Spleen (tissue), 7 donors: ENCODE measurements around the gene SKIC2.

Experiments
- POLR2AphosphoS5 ChIP-seq, 3 donors: sonication (generic); formaldehyde crosslinking; IDR thresholded peaks; one replicate each; pipeline ENCODE4 v1.5.1; 2017; ENCODE audit warnings: antibody characterized with exemption in 3 of 3
- TF ChIP-seq, protein P1 (sequence below), 11 experiments: fragments of 200-600 bp in 7 of 11; fragments of 450-650 bp in 4 of 11; sonication (generic) in 4 of 11; IDR thresholded peaks in 8 of 11; conservative IDR thresholded peaks in 3 of 11; 1 replicate in 7 of 11; 2 replicates in 4 of 11; pipeline versions ENCODE4 v1.4.0 to v1.8.0; 2016 to 2021; ENCODE audit warnings: antibody characterized with exemption in 11 of 11, inconsistent platforms in 4 of 11, mild to moderate bottlenecking in 1 of 11
- donor health status: DM: no; HTN: no; CAD: no; lungs with moderate emphysema.
- donor health status: DM: no; HTN: no; CAD: no.
- donor health status: DM: no; HTN: no; CAD: no.

DNA sequence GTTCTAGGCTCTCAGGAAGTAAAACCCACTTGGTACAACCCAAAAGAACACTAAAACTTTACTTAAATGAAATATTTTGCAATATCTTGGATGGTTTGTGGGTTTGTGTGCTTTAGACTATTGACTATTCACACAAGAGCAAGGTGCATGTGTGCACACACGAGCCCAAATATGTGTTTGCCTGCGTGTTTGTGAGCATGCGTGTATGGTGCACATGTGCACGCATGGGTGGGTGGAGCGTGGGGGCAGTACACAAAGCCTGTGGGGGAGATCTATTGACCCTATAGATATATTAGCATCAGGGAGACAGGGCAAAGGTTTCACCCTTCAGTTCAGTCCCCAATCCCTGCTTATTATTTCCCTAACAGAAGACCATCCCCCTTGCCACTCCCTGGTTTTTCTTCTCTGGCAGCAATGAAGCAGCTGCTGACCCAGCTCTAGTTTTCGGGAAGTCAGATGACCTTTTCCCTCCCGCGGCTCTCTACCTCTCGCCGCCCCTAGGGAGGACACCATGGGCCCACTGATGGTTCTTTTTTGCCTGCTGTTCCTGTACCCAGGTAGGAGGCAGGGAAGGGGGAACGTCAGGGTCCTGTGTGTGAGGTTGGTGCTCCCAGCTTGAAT lies 31.6 kb upstream of the SKIC2 start, which contains the start of gene C2:
- TF ChIP-seq, protein P1, sequence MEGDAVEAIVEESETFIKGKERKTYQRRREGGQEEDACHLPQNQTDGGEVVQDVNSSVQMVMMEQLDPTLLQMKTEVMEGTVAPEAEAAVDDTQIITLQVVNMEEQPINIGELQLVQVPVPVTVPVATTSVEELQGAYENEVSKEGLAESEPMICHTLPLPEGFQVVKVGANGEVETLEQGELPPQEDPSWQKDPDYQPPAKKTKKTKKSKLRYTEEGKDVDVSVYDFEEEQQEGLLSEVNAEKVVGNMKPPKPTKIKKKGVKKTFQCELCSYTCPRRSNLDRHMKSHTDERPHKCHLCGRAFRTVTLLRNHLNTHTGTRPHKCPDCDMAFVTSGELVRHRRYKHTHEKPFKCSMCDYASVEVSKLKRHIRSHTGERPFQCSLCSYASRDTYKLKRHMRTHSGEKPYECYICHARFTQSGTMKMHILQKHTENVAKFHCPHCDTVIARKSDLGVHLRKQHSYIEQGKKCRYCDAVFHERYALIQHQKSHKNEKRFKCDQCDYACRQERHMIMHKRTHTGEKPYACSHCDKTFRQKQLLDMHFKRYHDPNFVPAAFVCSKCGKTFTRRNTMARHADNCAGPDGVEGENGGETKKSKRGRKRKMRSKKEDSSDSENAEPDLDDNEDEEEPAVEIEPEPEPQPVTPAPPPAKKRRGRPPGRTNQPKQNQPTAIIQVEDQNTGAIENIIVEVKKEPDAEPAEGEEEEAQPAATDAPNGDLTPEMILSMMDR (IDR thresholded peaks at IDR 0.05 in 8 of 11, conservative IDR thresholded peaks at IDR 0.05 in 3 of 11), result no peak
- peak in 1 of 3 donors; percentile 33 for TF ChIP-seq POLR2AphosphoS5 (IDR thresholded peaks at IDR 0.05)
